Measurements from ENCODE around the gene DHX32.
A peak's percentile ranks its signal among the peaks of the same experiment; 100 is the strongest.
"Not testable (repeated sequence)": the region's sequence is repeated elsewhere in the genome, so short reads cannot be mapped to it uniquely, and the experiment has no call there.

Gene DHX32

GRCh38 chr10:125881192-125881591 lies at the start of gene DHX32:
Gene DHX32, minus strand, starts transcription at chr10:125881292. Its CDS starts 468 bp downstream, at chr10:125880824.
- DNase-seq (ENCODE audit: low read depth): no peak

- no peak for DNase-seq (ENCODE audit: low read depth)
Observed at GRCh38 chr10:125929618-125930017, 48.5 kb upstream of the DHX32 start.

DNA sequence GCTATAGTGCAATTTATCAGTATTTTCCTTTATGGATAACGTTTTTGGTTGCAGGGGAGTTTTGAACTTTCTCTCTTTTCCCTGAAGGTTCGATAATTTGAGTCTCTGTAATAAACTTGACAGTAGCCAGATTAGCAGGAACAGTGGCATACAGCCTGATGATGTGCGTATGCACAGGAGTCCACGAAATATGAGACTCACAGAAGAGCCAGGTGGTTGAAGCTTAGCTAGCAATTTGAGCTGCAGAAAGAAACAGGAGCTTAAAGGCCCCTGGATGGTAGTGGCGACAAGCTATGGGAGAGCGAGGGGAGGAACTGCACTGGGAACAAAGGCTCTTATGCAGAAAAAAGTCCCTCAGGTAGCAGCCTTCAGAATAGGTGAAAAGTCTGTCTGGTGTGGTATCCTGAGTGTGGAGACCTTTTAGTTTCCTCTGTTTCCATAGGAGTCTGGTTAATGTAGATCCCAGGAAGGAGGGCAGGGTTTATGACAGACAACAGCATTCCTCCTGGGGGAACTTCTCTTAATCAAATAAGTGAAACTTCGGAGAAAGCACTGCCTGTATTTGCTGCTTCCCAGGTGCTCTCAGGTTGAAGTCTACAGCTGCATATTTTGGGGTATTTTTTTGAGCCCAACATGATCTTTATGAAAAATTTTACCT lies 48.0 kb upstream of the DHX32 start:
- DNase-seq (ENCODE audit: low read depth): no peak

GRCh38 chr10:125927265-125927664 lies 46.2 kb upstream of the DHX32 start:
- DNase-seq (ENCODE audit: low read depth): not testable (repeated sequence)

- DNase-seq (ENCODE audit: low read depth): no peak
Observed at GRCh38 chr10:125926247-125926646, 45.2 kb upstream of the DHX32 start.

DNA sequence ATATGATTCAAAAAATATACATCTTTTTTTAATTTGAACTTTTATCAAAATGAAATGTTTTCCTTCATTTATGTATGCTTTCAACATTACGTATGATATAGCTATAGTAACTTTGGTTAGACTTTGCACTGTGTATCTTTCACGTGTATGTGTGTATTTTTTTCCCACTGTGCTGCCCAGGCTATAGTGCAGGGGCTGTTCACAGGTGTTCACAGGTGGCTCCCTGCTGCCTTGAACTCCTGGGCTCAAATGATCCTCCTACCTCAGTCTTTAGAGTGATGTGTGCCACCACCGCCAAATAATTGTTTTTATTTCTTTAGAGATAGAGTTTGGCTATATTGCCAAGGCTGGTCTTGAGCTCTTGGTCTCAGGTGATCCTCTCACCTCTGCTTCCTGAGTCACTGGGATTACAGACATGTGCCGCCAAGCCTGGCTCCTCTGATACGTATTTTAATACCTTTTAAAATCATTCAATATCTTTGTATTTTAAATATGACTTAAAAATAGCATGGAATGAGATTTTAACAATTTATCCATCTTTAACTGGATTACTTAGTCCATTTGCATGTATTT lies 44.3 kb upstream of the DHX32 start:
- DNase-seq (ENCODE audit: low read depth): no peak

DNA sequence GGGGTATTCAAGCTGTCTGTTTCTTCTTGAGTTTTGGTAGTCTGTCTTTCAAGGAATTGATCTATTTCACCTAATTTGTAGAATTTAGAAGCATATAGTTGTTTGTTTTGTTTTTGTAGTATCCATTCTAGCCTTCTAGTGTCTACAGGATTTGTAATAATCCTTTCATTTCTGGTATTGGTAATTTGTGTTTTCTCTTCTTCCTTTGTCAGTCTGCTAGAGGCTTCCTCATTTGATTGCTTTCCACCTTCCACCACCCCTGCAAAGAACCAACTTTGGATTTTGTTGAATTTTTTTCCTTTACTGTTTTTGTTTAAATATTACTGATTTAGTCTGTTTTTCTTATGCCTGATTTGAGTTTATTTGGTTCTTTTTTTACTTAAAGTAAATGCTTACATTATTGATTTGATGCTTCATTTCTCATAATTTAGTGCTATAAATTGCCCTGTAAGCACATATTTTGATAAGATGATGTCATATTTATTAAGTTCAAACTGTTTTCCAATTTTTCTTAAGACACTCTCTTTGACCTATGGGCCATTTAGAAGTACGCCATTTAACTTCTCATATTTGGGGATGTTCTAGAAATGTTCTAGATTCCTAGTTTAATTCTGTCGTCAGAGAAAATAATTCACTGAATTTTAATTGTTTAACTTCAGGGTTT lies 40.7 kb upstream of the DHX32 start:
- DNase-seq (ENCODE audit: low read depth): not testable (repeated sequence)

- not testable (repeated sequence) for DNase-seq (ENCODE audit: low read depth)
Observed at GRCh38 chr10:125917704-125918361, 36.7 kb upstream of the DHX32 start.

DNA sequence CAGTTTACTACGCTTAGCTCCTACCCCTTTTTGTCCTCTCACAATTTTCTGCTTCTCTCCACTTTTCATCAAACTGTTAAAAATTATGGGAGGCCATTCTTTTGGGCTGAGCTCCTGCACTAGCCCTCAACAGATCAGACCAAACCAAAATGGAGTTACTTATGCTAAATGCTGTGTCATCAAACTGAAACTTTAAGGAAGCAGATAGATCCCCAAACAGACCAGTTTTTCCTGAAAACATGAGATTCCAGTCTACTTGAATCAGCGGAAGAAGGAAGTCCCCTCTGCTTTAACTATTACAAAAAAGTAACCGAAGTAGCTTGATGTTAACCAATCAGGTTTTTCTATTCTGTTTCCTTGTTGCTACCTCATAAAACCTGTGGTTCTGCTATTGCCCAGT lies 35.9 kb upstream of the DHX32 start:
- no peak for DNase-seq (ENCODE audit: low read depth)

DNA sequence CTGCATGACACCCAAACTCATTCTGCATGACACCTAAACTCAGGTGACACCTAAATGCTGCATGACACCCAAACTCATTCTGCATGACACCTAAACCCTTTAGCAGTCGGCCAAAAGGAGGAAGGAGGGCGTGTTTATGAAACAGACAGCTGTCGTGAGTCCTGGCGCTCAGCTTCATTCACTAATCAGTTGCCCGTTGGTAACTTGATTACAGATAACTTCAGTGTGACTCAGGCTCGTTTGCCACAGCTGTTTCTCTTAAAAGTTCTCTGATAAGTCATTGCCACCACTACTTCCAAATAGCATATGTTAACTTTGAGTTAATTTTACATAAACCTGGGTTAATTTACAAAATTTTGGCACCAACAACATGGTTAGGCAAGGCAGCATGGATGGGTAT lies 32.2 kb upstream of the DHX32 start:
- not testable (repeated sequence) for DNase-seq (ENCODE audit: low read depth)

- no peak for DNase-seq (ENCODE audit: low read depth)
Observed at GRCh38 chr10:125911990-125912389, 30.9 kb upstream of the DHX32 start.

DNA sequence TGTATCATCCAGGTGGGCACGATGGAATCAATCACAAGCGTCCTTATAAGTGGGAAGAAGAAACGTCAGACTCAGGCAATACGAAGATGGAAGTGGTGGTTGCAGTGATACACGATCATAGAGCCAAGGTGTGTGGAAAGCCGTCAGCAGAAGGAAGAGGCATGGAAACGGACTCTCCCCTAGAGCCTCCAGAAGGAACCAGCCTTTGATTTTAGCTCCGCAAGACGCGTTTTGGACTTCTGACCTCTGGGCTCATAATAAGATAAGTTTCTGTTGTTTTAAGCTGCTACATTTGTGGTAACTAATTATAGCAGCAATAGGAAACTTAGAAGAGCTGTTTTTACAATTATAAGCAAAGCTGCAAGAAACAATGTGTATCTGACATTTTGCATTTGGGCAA lies 30.1 kb upstream of the DHX32 start:
- DNase-seq (ENCODE audit: low read depth): no peak

DNA sequence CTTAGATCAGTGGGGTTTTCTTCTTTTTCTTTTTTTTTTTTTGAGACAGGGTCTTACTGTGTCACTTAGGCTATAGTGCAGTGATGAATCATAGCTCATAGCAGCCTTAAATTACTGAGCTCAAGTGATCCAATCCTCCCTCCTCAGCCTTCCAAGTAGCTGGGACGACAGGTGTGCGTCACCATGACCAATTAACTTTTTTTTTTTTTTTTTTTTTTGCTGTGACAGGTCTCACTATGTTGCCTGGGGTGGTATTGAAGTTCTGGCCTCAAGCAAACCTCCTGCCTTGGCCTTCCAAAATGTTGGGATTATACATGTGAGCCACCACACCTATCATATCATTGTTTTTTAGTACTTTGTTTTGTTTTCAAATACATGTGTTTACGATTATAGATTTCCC lies 28.4 kb upstream of the DHX32 start:
- not testable (repeated sequence) for DNase-seq (ENCODE audit: low read depth)

GRCh38 chr10:125908813-125909212 lies 27.7 kb upstream of the DHX32 start:
- DNase-seq (ENCODE audit: low read depth): not testable (repeated sequence)

- not testable (repeated sequence) for DNase-seq (ENCODE audit: low read depth)
Observed at GRCh38 chr10:125907598-125907997, 26.5 kb upstream of the DHX32 start.

DNA sequence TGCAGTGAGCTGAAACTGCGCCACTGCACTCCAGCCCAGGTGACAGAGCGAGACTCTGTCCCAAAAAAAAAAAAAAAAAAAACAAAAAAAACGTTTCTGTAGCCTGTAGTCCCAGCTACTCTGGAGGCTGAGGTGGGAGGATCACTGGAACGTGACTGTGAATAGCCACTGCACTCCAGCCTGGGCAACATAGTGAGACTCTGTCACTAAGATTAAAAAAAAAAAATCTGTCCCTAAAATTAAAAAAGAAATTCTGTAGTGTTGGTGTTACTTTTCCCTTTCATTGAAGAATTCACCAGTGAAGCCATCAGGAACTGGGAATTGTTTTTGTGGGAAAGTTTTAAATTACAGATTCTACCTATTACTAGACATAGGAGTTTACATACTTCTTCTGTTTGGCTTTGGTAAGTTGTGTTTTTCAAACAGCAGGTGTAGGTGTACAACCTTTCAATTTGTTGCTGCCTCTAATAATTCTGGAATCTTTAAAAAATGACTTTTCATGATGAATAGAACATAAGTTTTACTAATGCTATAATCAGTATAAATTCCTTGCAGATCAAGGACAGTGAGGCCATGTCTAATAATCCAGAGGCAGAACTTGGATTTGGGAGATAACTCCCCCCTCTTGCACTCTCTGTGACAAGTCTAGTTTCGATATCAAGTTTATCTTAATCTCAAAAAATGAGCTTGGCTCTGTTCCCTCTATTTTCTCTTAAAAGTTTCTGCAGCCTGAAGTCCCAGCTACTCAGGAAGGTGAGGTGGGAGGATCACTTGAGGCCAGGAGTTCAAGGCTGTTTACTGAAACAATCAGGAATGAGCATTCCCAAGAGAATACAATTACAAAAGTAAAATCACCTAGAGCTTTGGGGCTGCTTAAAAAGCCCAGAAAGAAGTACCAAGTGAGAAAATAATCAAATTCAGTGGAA lies 24.2 kb upstream of the DHX32 start:
- not testable (repeated sequence) for DNase-seq (ENCODE audit: low read depth)

DNA sequence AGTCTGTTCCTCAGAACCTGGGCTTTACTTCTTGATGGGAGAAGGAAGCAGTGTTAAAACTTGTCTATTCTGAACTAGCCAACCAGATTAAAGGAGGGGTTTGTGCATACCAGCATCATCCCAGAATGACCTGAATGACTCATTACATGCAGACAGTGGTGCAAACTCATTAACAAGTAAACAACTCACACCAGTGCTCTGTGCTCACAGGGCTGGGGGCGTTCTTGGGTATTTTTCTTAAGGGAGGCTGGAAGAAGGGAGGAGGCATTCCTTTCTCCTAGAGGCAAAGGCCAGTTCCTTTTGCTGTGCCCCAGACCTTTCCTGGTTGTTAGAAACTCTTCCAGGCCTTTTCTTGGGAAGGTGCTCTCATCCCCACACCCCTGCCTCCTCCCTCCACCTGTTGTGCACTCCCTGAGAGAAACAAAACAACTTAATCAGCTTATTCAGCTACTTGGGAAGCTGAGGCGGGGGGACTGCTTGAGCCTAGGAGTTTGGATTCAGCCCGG lies 22.1 kb upstream of the DHX32 start:
- not testable (repeated sequence) for DNase-seq (ENCODE audit: low read depth)

DNA sequence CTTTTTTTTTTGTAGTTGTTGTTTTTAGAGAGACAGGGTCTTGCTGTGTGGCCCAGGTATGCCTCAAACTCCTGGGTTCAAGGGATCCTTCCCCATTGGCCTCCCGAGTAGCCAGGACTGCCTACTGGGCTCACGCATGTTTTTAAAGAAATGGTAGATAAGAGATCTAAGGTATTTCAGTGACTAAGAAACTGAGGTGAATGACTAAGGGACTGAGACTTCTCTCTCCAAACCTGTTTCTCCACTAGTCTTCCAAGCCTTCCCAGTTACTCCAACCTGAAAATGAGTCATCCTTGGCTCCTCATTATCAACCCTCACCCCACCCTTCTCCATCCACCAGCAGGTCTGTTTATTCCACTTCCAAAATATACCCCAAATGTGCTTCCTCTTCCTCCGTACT lies 19.9 kb upstream of the DHX32 start:
- DNase-seq (ENCODE audit: low read depth): not testable (repeated sequence)

DNA sequence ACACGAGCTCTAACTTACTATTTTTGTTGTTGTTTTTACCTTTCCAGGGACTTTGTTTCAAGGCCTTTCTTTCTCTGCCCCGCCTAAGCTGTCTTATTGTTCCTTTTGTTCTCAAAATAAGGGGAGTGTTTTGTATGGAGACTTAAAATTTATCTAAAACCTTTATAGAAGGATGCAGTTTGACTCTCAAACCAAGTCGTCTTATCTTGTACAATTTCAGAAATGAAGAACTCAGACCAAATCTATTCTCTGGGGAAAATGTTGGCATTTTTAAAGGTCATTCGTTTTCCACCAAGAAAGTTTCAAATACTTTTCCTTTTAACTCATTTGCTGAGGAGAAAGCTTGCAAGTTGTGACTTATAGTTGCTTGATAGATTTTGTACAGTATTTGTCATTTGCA lies 16.2 kb upstream of the DHX32 start:
- DNase-seq (ENCODE audit: low read depth): not testable (repeated sequence)

DNA sequence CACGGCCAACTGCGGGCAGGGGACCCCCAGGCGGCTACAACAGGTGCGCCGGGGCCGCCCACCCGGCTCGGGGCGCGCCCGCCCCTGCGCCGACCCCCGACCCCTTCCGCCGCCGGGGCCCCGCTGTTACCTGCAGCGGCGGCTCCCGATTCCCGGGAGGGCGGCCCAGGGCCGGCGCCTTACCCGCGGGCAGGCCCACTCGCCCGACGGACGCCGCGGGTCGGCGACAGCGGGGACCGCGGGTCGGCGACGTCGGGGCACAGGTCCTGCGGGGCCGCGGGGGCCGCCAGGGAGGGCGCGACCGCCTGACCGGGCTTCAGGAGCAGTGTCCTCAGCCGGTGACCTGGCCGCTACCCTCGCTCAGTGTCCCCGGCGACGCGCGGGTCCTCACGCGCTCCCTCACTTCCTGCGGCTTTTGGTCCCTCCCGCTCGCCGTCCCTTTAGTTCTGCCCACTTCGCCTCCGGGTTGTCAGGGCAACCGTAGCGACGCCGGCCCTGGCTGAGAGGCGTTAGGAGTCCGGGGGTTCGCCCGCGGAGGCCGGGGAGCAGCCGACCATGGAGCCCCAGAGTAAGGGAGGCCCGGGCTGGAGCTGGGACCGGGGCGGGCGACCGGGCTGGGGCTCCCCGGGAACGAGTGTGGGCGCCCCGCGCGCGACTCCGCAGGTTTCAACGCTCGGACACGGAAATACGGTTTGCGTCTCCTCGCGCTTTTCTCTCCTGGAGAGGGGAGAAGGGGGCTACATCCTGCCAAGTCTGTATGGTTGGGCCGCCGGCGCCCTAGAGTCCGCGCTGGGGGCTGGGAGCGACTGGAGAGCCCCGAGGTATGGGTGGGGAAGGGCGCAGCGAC lies 15.2 kb upstream of the DHX32 start, which contains the start of gene FANK1:
Gene FANK1, plus strand, starts transcription at position 477 of the 847 bp plus-strand sequence. Its CDS starts 79 bp downstream, at position 556.
- peak; percentile 45 for DNase-seq (ENCODE audit: low read depth)

All from HS-5 (cell line).